SU-DHL-6 (cell line): Measurements from ENCODE around the gene NFIX.

Experiments
- H2AFZ ChIP-seq: fragments of 200-600 bp; sonication (generic); 2 replicates; pipeline ENCODE4 v1.6.1; 2014; ENCODE audit warnings: low read depth, mild to moderate bottlenecking, moderate library complexity, mixed read lengths, antibody characterized with exemption, low read length; ENCODE audit not compliant: severe bottlenecking
- H3F3A ChIP-seq: fragments of 200-600 bp; shearing (Covaris generic); 2 replicates; pipeline ENCODE4 v1.6.0; 2016; ENCODE audit warnings: antibody characterized with exemption, mild to moderate bottlenecking; ENCODE audit not compliant: insufficient read depth
- H3K27ac ChIP-seq: fragments of 200-600 bp; sonication (generic); 2 replicates; pipeline ENCODE4 v1.5.1; 2016; ENCODE audit warnings: low read depth, mild to moderate bottlenecking, low read length, moderate library complexity, mixed read lengths
- H3K27me3 ChIP-seq: fragments of 200-600 bp; sonication (generic), shearing (Covaris generic); 2 replicates; pipeline ENCODE4 v1.6.0; 2014; ENCODE audit warnings: mild to moderate bottlenecking, low read length
- H3K36me3 ChIP-seq: fragments of 200-600 bp; sonication (generic); 2 replicates; pipeline ENCODE4 v1.6.1; 2014; ENCODE audit warnings: mild to moderate bottlenecking, low read length, mixed read lengths
- H3K4me2 ChIP-seq: fragments of 300-600, 200-600 bp; shearing (Covaris generic), sonication (generic); 2 replicates; pipeline ENCODE4 v1.6.0; 2014; ENCODE audit warnings: low read length, low read depth, mild to moderate bottlenecking; ENCODE audit not compliant: poor library complexity, severe bottlenecking
- H3K4me3 ChIP-seq: fragments of 200-600 bp; sonication (generic); 2 replicates; pipeline ENCODE4 v1.5.1; 2014; ENCODE audit warnings: antibody characterized with exemption, low read length, mild to moderate bottlenecking, mixed read lengths; ENCODE audit not compliant: insufficient read depth, poor library complexity, severe bottlenecking
- H3K79me2 ChIP-seq: fragments of 200-600 bp; sonication (generic); 2 replicates; pipeline ENCODE4 v1.6.1; 2014; ENCODE audit warnings: mild to moderate bottlenecking, low read length, moderate library complexity; ENCODE audit not compliant: insufficient read depth
- H3K9ac ChIP-seq: fragments of 200-600 bp; sonication (generic); 2 replicates; pipeline ENCODE4 v1.7.0; 2014; ENCODE audit warnings: mild to moderate bottlenecking, low read length
- H3K9me2 ChIP-seq: fragments of 200-600 bp; sonication (generic); replicated peaks from 2 replicates; pipeline ENCODE4 v1.6.1; 2014; ENCODE audit warnings: low read length; ENCODE audit not compliant: insufficient read depth
- H3K9me3 ChIP-seq: fragments of 200-600 bp; sonication (generic); 2 replicates; pipeline ENCODE4 v1.6.1; 2014; ENCODE audit warnings: low read length, mixed read lengths; ENCODE audit not compliant: insufficient read depth
- H4K20me1 ChIP-seq: fragments of 200-600 bp; sonication (generic); 2 replicates; pipeline ENCODE4 v1.6.1; 2014; ENCODE audit warnings: low read depth, mild to moderate bottlenecking, antibody characterized with exemption, low read length, moderate library complexity, mixed read lengths
- EZH2phosphoT487 ChIP-seq: fragments of 200-600 bp; sonication (generic), shearing (Covaris generic); conservative IDR thresholded peaks from 2 replicates; pipeline ENCODE4 v1.6.1; 2018; ENCODE audit warnings: mild to moderate bottlenecking, antibody characterized with exemption, low read length, moderate library complexity, mixed read lengths
- TF ChIP-seq, protein P1 (sequence below): fragments of 200-600 bp; sonication (generic); IDR thresholded peaks from one replicate; pipeline ENCODE4 v1.5.1; 2017; ENCODE audit warnings: antibody characterized with exemption, mild to moderate bottlenecking, low read length, moderate library complexity; ENCODE audit not compliant: insufficient read depth, poor library complexity, severe bottlenecking

The NFIX gene

DNA sequence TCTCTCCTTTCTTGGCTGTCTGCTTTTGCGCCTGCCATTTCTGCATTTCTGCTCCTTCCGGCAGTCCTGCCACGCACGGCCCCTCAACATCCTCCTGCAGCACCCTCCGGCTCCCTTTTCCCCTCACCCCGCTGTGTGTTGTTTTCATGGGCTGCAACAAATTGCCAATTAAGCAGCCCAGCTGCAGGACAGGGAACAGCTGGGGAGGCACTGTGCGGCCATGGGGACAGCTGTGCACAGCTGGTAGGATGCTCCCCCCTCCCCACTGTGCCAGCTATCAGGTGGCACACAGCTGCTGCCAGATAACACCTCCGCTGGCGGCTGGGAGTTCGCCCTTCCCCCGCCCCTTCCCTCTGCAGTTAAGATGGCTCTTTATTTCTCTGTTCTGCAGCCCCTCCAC lies 82.0 kb downstream of the NFIX start:
- no peak overlapping the region for H2AFZ ChIP-seq
- no peak overlapping the region for H3K27ac ChIP-seq
- no peaks in the 10 kb centered on the region for H3K9me3 ChIP-seq
- no peaks in the 10 kb centered on the region for H4K20me1 ChIP-seq
- no peaks in the 10 kb centered on the region for H3K79me2 ChIP-seq
- H3F3A ChIP-seq: no peaks in the 10 kb centered on the region
- H3K4me2 ChIP-seq: no peak overlapping the region
- H3K27me3 ChIP-seq: no peaks in the 10 kb centered on the region
- no peaks in the 10 kb centered on the region for H3K9me2 ChIP-seq
- H3K4me3 ChIP-seq: no peak overlapping the region
- H3K9ac ChIP-seq: no peak overlapping the region
- TF ChIP-seq, protein P1, sequence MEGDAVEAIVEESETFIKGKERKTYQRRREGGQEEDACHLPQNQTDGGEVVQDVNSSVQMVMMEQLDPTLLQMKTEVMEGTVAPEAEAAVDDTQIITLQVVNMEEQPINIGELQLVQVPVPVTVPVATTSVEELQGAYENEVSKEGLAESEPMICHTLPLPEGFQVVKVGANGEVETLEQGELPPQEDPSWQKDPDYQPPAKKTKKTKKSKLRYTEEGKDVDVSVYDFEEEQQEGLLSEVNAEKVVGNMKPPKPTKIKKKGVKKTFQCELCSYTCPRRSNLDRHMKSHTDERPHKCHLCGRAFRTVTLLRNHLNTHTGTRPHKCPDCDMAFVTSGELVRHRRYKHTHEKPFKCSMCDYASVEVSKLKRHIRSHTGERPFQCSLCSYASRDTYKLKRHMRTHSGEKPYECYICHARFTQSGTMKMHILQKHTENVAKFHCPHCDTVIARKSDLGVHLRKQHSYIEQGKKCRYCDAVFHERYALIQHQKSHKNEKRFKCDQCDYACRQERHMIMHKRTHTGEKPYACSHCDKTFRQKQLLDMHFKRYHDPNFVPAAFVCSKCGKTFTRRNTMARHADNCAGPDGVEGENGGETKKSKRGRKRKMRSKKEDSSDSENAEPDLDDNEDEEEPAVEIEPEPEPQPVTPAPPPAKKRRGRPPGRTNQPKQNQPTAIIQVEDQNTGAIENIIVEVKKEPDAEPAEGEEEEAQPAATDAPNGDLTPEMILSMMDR: no peak
- no peak for TF ChIP-seq EZH2phosphoT487
- no peaks in the 10 kb centered on the region for H3K36me3 ChIP-seq

- no peaks in the 10 kb centered on the region for H4K20me1 ChIP-seq
- H3K27me3 ChIP-seq: no peaks in the 10 kb centered on the region
- TF ChIP-seq, protein P1: no peak
- no peak for TF ChIP-seq EZH2phosphoT487
- H3K9ac ChIP-seq: no peak overlapping the region
- H3K27ac ChIP-seq: no peak overlapping the region
- no peak overlapping the region for H2AFZ ChIP-seq
- H3K4me2 ChIP-seq: no peak overlapping the region
- H3K4me3 ChIP-seq: no peak overlapping the region
- H3F3A ChIP-seq: no peaks in the 10 kb centered on the region
- no peaks in the 10 kb centered on the region for H3K79me2 ChIP-seq
- no peaks in the 10 kb centered on the region for H3K9me3 ChIP-seq
- H3K36me3 ChIP-seq: no peaks in the 10 kb centered on the region
- H3K9me2 ChIP-seq: no peaks in the 10 kb centered on the region
Measured at GRCh38 chr19:13078381-13078780, 83.1 kb downstream of the NFIX start.

DNA sequence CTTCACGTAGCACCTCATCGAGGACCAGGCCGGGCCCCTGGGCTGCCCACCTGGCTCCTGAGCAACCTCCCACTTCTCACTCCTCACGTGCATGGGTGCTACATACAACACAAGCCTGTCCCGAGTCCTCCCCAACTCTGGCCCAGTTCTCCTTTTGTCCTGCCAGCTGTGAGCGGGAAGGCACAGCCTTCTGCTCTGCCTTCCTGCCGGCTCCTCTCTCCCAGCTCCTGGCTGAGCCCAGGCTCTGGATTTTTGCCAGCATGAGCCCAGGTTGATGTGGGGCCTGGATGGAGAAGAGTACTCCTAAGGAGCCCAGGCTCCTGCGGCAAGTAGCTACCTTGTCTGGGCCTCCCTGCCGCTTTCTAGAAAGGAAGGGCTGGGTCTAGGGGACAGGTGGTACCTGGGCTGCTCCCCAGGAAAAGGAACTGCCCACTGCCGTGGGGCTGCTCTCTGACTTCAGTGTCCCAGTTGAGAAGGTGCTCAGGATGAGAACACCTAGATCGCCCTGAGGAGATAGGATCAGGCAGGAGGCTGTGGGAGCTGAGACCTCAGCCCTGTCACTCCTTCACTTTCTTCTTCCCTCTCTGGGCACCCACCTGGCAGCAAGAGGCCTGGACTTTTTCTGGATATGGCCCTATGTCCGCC lies 83.7 kb downstream of the NFIX start:
- H3F3A ChIP-seq: no peaks in the 10 kb centered on the region
- H3K9me2 ChIP-seq: no peaks in the 10 kb centered on the region
- no peaks in the 10 kb centered on the region for H3K79me2 ChIP-seq
- no peaks in the 10 kb centered on the region for H3K27me3 ChIP-seq
- no peak overlapping the region for H3K27ac ChIP-seq
- H3K4me2 ChIP-seq: no peak overlapping the region
- no peak overlapping the region for H3K9ac ChIP-seq
- H2AFZ ChIP-seq: no peak overlapping the region
- no peaks in the 10 kb centered on the region for H3K9me3 ChIP-seq
- H3K4me3 ChIP-seq: no peak overlapping the region
- TF ChIP-seq, protein P1: no peak
- no peak for TF ChIP-seq EZH2phosphoT487
- no peaks in the 10 kb centered on the region for H3K36me3 ChIP-seq
- no peaks in the 10 kb centered on the region for H4K20me1 ChIP-seq
